ENCODE data around the gene SH3BP5. TPM values are rescaled to one million over a fixed set of nuclear protein-coding genes. Genes with fewer than 3 reads are reported as not detected.

Gene SH3BP5
- total RNA-seq, 1 donor from 2014 or later: 5.2 TPM

DNA sequence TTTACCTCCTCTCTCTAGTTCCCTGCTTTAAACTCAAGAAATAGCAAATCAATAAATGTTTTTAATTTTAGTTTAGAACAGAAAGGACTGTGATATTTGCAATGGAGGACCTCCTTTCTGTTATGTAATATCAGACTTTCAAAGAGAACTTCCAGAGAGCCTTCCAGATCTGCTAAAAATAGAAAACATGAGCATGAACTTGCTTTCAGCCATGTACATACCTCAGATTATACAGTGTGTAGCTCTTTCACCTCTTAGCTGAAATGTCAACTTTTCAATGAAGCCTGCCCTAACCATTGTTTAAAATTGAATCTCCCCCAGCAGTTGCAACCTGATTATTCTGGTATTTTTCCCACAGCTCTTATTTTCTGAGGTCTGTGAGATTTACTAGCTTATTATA lies 113.7 kb downstream of the SH3BP5 start:
- Mint-ChIP-seq H3K36me3 (ENCODE audit: low read depth) (peaks cover 16% of the 10 kb centered on the region), H3K27ac (ENCODE audit: unreplicated experiment) (no peak overlapping the region), H3K4me1 (no peaks in the 10 kb centered on the region), H3K9me3 (no peaks in the 10 kb centered on the region), H3K4me3 (no peak overlapping the region), H3K27me3 (ENCODE audit: low read depth) (no peaks in the 10 kb centered on the region)
- TF ChIP-seq, protein P1, sequence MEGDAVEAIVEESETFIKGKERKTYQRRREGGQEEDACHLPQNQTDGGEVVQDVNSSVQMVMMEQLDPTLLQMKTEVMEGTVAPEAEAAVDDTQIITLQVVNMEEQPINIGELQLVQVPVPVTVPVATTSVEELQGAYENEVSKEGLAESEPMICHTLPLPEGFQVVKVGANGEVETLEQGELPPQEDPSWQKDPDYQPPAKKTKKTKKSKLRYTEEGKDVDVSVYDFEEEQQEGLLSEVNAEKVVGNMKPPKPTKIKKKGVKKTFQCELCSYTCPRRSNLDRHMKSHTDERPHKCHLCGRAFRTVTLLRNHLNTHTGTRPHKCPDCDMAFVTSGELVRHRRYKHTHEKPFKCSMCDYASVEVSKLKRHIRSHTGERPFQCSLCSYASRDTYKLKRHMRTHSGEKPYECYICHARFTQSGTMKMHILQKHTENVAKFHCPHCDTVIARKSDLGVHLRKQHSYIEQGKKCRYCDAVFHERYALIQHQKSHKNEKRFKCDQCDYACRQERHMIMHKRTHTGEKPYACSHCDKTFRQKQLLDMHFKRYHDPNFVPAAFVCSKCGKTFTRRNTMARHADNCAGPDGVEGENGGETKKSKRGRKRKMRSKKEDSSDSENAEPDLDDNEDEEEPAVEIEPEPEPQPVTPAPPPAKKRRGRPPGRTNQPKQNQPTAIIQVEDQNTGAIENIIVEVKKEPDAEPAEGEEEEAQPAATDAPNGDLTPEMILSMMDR (conservative IDR thresholded peaks at IDR 0.05): no peak
- no peak for DNase-seq (ENCODE audit: low read depth, low spot score)

DNA sequence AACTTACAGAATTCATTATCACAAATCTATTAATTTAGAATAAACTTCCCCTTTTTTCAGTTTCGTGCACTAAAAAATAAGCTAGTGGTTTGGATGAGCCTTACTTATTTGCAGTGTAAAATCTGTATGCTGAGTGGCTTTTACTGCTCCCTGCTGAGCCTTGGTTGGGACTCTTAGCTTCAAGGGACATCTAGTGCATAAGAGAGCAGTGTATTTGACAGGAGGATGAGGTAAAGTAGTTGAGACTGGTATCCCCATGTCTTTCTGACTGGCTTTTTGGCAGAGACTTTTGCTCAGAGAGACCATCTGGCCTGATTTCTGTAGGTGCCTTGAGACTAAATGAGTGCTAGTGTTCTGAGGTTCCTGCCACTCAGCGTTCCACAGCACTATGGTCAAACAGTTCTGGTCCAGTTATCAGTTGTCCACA lies 114.5 kb downstream of the SH3BP5 start:
- TF ChIP-seq, protein P1 (conservative IDR thresholded peaks at IDR 0.05): no peak
- Mint-ChIP-seq H3K36me3 (ENCODE audit: low read depth) (peaks cover 17% of the 10 kb centered on the region), H3K4me1 (no peaks in the 10 kb centered on the region), H3K9me3 (no peaks in the 10 kb centered on the region), H3K27ac (ENCODE audit: unreplicated experiment) (no peak overlapping the region), H3K4me3 (no peak overlapping the region), H3K27me3 (ENCODE audit: low read depth) (no peaks in the 10 kb centered on the region)
- no peak for DNase-seq (ENCODE audit: low read depth, low spot score)

DNA sequence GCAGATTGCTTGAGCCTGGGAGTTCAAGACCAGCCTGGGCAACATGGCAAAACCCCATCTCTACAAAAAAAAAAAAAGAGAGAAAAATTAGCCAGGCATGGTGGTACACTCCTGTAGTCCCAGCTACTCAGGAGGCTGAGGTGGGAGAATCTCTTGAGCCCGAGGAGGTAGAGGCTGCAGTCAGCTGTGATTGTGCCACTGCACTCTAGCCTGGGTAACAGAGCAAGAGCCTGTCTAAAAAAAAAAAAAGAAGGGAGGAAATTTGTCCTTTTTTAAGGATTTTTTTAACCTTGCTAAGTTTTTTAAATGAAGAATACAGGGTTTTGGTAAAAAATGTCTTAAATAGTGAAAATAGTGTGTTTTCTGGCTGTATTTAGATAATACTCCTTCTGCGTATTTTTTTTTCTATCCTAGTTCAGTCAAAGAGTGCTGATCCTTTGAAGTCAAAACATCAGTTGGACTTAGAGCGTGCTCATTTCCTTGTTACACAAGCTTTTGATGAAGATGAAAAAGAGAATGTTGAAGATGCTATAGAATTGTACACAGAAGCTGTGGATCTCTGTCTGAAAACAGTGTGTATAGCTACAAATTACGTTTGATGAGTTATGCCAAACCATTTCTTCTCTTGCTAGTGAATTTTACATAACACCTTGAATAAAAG lies 115.2 kb downstream of the SH3BP5 start:
- Mint-ChIP-seq H3K4me1 (no peaks in the 10 kb centered on the region), H3K27me3 (ENCODE audit: low read depth) (no peaks in the 10 kb centered on the region), H3K36me3 (ENCODE audit: low read depth) (peaks cover 17% of the 10 kb centered on the region), H3K9me3 (no peaks in the 10 kb centered on the region), H3K4me3 (no peak overlapping the region), H3K27ac (ENCODE audit: unreplicated experiment) (no peak overlapping the region)
- no peak for DNase-seq (ENCODE audit: low read depth, low spot score)
- TF ChIP-seq, protein P1 (conservative IDR thresholded peaks at IDR 0.05): no peak

DNA sequence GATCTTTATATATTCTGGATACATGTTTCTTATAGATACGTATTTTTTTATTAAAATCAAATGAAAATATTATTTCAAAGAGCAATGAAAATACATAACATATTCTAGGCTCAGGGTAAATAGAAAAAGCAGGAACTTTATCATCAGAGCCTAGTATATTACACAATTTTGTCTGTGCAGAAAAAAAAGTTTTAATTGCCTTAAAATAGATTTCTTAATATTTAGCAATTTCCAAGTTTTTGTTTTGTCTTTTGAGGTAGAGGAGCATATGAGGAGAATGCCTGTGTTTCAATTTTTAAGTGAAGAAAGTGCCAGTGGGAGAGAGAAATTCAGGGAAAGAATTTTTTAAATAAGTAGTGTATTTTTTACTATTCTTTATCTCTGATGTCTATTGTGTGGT lies 115.9 kb downstream of the SH3BP5 start:
- H3K36me3 Mint-ChIP-seq (ENCODE audit: low read depth): peaks cover 17% of the 10 kb centered on the region
- no peak for DNase-seq (ENCODE audit: low read depth, low spot score)
- H3K27me3 Mint-ChIP-seq (ENCODE audit: low read depth): no peaks in the 10 kb centered on the region
- H3K4me3 Mint-ChIP-seq: no peak overlapping the region
- no peaks in the 10 kb centered on the region for H3K9me3 Mint-ChIP-seq
- H3K4me1 Mint-ChIP-seq: no peaks in the 10 kb centered on the region
- TF ChIP-seq, protein P1 (conservative IDR thresholded peaks at IDR 0.05): no peak
- H3K27ac Mint-ChIP-seq (ENCODE audit: unreplicated experiment): no peak overlapping the region

DNA sequence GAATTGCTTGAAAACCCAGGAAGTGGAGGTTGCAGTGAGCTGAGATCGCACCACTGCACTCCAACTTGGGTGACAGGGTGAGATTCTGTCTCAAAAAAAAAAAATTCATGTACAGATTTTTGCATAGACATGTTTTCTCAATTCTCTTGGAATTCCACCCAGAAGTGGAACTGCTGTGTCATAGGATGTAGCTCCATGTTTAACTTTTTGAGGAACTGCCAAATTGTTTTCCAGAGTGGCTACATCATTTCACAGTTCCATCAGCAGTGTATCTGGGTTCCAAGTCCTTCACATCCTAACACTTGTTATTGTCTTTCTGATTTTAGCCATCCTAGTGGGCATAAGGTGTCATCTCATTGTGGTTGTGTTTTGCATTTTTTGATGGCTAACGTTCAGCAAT lies 116.4 kb downstream of the SH3BP5 start:
- no peak for DNase-seq (ENCODE audit: low read depth, low spot score)
- Mint-ChIP-seq H3K9me3 (no peaks in the 10 kb centered on the region), H3K4me3 (no peak overlapping the region), H3K4me1 (no peaks in the 10 kb centered on the region), H3K27ac (ENCODE audit: unreplicated experiment) (no peak overlapping the region), H3K27me3 (ENCODE audit: low read depth) (no peaks in the 10 kb centered on the region), H3K36me3 (ENCODE audit: low read depth) (peaks cover 17% of the 10 kb centered on the region)
- TF ChIP-seq, protein P1 (conservative IDR thresholded peaks at IDR 0.05): no peak
